Peyer's patch (tissue), 4 donors: Measurements from ENCODE around the gene FLRT2.

ENCODE experiments used
- CTCF ChIP-seq, 6 experiments: fragments of 450-650 bp in 4 of 6; fragments of 200-600 bp in 2 of 6; sonication (generic) in 1 of 6; IDR thresholded peaks; one replicate each; pipeline ENCODE4 v1.5.1; 2017 to 2019; ENCODE audit warnings: antibody characterized with exemption in 6 of 6, mild to moderate bottlenecking in 3 of 6, moderate library complexity in 1 of 6
- POLR2A ChIP-seq, 2 donors: fragments of 450-650 bp; IDR thresholded peaks; one replicate each; pipeline ENCODE4 v1.5.1; 2017; ENCODE audit warnings: antibody characterized with exemption in 2 of 2, mild to moderate bottlenecking in 2 of 2, moderate library complexity in 2 of 2

- no peak for TF ChIP-seq CTCF (IDR thresholded peaks at IDR 0.05)
- no peak for TF ChIP-seq POLR2A (IDR thresholded peaks at IDR 0.05)
Observed at GRCh38 chr14:85533023-85533860, 3.3 kb downstream of the FLRT2 start.
